Stimulated activated CD4-positive, alpha-beta T cell treated with anti-CD3 and anti-CD28 coated beads, Interleukin-1b, Interleukin-23, amount 100 ng/mL, for 4 hours (primary cell): ENCODE data around the gene CTIF.

Source experiments
- DNase-seq, 2 donors: peaks; one replicate each; pipeline ENCODE4 v3.0.0-alpha.2; 2020; ENCODE audit warnings: low read depth in 2 of 2

Gene CTIF

DNA sequence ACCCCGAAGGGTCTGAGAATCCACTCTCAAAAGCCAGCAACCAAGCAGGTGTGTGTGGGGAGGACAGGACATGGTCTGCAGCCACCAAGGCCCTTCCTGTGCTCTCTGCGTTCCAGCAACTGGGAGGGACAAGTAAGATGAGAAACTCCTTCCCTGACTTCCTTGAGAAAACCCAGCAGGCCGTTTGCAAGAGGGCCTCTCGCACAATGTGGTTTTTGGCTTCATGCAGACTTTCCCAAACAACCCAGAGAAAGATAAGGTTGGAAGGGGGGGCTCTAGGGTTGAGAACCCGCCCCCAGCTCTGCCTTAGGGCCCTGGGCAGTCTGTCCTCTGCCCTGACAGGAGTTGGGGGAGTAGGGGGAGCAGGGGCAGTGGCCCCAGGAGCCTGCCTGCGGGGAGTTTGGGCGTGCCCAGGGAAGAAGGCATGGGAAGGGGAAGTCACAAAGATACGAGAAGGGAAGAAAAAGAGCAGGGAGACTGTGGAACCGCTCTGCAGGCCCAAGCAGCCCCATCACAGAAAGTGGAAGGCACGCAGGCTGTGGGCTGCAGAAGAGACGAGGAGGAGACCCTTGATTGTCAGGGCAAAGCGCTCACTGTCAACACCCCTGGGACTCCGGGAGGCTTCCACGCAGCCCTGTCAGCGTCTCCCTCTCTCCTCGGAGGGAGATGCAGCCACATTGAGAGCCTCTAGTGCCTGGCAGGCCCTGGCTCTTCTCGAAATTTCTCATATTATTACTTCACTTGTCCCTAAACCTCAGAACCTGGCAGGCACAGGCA is 312.2 kb downstream of the CTIF start:
- no peak for DNase-seq

DNA sequence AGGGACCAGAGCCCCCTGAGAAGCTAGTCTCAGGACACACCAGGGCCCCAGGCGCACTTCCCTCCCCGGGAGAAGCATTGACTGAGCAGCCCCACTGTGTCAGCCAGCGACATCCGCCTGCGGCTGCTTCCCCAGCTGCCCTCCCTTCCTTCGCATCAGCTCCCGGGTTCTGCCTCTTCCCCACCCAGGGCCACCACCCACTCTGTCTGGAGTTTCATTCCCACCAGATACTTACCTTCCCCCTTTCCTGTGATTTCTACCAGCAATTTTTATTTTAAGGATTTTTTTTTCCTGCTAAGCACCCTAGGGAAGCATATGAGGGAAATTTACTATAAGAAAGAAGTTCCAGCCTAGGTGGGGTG is 312.7 kb downstream of the CTIF start:
- no peak for DNase-seq

DNA sequence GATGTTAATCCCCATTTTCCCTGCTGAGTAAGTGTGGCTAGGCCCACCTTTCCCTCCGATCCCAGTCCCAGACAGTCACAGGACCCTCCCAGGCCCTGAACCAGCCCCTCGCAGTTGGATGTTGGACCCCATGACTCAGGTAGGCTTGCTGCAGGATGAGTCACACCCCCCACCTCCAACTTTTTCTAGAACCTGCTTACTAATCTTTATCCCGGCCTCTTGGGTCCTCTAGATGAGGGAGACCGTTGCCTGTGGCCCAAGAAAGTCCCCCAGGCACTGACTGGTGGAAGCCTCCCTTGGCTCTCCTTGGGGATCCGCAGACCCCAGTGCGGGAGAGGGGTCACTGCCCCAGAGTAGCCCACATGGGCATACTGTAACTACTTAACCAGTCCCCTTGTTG is 313.5 kb downstream of the CTIF start:
- DNase-seq = no peak

DNA sequence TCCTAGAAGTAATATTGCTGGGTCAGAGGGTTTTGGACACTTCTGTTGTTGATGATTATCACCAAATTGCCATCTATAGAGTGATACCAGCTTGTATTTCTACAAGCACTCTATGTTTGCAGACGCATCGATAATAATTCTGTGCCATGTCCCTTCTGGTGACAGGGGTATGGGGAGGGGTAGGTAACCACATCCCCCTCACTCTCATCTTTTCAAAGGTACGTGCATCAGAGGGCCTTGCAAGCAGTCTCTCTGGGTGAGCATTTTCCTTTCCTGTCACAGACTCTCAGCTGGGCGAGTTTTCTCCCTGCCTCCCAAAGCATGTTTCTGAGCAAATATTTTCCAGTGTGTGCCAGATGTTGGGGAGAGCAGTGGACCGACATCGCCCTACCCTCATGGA is 314.0 kb downstream of the CTIF start:
- no peak for DNase-seq

DNA sequence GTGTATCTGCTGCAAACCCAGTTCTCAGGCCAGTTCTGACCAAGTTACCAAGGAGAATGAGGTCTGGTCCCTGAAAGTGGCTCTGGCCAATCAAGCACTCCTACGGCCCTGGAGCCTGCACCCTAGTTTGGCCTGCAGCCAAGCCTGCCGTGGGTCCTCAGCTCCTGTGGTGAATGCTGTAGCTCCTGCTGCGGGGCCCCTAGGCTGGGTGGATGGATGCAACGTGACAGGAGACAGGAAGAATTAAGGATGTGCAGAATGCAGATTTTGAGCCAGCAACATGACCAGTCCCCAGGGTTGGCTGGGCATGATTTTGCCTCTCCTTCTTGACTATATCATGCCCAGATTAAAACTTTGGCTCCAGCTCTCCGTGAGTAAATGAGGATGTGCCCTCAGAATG is 314.8 kb downstream of the CTIF start:
- DNase-seq = no peak

DNA sequence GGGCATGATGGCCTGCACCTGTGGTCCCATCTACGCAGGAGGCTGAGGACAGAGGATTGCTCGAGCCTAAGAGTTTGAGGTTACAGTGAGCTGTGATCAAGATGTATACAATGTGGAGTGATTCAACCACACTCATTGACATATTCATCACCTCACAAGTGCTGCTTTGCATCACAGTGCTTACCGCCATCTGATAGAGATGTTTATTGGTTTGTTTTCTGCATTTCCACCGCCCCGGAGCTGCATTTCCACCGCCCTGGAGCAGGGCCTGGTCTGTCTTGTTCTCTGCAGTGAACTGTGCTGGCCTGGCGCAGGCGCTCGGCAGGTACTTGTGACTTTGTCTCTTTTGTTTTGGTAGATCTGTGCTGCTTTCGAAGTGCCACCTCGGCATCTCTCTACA is 315.9 kb downstream of the CTIF start:
- DNase-seq = no peak

DNA sequence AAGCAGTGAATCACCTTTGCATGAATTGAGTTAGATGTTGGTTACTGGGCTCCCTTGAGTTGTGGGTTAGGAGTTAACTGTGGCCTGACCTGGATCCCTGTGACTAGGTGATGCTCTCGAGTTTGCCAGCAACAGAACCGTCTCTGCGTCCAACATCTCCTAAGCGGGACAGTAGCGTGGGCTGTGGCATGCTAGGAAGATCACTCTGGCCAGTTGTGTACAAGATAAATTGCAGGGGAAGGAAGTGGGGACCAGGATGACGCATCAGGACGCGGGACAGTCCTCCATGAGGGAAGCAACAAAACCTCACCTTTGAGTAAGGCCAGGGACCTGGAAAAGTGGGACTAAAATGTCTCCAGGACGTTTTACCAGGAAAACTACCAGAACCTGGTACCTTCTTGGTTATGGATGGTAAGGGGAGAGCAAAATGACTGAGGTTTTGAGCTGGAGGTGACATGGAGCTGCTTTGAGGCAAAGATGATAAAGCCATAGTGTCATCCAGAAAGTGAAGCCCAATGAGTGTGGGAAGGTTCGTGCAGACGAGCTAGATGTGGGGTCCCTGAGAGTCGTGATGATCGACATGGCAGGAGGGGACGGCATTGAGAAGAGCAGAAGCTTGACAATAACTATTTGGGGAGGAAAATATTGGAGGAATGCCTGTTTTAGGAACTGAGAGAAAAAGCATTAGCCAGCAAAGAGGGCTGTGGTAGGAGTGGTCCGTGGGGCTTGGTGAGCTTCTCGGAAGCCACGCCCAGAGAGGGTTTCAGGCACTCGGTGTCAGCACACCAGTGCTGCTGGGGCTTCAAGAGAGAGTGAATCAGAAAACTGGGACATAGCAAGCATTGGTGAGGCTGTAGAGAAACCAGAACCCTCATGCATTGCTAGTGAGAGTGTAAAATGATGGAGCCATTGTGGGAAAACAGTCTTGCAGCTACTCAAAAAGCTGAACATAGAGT is 316.9 kb downstream of the CTIF start:
- DNase-seq = no peak

DNA sequence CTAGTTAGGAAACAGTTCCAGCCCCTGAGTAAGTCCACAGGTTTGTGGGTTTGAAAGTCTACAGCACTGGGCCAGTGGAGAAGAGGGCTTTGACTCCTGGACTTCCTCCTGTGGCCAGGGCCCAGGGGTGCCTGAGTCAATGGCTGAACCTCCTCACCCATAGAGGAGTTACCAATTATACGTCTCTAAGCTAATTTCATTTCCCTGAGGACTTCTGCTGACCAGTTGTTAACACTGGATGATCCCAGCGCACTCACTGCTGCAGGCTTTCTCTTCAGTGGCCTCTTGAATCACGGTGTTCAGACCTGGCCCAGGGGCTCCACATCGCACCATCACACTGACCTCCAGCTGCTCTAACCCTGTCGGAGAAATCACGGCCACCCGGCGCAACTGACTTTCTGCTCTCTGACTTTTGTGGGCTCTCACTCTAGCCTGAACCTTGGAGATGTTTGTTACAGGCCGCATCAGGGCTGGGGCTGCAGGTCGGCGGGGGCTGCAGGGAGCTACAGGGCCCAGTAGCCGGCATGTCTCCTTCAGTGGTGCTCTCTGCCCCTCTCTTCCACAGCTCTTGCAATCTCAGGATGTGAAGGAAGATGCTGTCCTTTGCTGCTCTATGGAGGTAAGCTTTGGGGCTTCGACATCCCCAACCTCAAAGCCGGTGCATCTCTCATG is 318.3 kb downstream of the CTIF start:
- no peak for DNase-seq

DNA sequence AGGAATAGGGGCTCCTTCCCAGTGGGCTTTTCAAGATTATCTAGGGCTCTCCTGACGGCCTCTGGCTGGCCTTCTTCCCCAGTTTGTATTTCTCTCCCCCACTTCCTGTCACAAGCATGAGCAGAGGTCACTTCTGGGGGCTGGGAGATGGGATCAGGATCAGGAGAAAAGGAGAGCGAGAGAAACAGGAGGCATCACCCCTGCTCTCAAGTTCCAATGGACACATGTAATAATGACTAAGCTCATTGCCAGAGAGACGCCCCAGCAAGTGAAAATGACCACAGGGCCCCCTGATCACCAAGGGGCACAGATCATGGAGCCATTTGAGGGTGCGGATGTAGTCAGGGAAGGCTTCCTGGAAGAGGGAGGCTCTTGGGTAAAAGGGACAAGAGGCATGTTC is 319.8 kb downstream of the CTIF start:
- DNase-seq = no peak

DNA sequence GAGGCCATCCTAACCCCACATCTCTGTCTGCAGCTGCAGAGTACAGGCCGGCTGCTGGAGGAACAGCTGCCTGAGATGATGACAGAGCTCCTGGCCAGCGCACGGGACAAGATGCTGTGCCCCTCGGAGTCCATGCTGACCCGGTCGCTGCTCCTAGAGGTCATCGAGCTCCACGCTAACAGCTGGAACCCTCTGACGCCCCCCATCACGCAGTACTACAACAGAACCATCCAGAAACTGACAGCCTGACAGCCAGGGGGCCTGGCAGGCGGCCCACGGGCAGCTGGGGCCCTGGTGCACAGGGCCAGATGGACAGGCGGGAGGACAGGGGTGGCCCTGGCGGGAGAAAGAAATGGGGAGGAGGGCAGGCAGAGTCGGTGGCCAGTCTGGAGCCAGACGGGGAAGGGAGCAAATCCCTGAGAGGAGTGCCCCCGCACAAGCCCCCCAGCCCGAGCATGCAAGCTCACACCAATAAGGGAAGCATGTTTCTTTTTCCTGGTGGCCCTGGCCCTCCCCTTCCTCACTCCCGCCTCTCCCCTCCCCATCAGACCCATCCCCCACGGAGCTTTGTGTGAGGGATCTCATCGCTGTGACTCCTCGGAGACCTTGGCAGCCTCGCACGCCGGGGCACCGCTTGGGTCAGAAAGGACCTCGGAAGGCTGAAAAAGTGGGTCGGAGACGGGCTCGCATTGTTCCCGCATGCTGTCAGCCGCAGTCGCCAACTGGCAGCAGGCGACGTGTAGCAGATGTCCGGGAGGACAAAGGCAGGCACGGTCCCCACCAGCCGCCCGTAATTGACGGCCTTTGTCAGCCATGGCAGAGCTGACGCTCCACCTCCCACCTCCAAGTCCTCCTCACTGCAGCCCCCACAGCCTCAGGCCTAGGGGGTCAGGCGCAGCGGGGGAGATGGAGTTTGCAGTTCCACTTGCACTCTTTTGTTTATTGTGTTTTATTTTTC is 320.8 kb downstream of the CTIF start:
- DNase-seq = no peak

DNA sequence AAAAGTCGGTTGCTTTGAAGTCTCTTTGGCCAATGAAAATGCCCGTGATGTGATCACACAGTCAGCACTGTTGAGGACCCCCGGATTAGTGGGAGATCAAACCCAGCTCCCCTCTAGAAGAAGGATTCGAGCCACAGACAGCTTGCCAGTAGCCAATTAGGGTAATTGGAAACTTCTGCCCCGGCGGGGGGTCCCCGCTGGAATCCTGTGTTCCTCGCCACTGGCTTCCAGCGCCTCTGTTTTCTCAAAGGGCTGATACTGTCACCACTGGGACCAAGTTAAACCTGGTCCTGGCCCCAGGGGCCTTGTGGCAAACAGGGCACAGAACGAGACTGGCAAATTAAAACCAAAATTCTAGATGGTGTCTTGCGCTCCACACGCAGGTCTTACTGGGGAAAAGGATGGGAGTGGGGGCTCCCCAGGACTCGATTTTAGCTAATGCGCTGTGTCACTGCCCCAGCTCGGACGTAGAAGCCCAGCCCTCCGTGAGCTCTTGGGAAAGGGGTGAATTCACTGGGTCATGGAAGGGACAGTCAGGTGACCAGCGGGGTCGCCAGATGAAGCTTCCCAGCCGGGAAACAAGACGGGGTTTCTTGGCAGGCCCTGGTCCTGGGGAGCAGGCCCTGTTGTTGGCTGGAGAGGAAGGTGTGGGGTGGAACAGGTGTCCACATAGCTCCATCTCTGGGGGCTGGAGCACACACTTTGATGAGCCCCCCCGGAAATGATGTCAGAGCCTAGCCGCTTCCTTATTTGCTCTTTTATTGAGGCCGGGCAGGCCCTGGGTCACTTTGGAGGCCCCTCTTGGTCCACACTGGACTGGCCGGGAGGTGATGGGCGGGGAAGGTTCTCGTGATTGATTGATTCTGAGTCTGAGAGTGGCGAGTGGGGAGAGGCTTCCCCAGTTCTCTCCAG is 321.7 kb downstream of the CTIF start:
- no peak for DNase-seq

DNA sequence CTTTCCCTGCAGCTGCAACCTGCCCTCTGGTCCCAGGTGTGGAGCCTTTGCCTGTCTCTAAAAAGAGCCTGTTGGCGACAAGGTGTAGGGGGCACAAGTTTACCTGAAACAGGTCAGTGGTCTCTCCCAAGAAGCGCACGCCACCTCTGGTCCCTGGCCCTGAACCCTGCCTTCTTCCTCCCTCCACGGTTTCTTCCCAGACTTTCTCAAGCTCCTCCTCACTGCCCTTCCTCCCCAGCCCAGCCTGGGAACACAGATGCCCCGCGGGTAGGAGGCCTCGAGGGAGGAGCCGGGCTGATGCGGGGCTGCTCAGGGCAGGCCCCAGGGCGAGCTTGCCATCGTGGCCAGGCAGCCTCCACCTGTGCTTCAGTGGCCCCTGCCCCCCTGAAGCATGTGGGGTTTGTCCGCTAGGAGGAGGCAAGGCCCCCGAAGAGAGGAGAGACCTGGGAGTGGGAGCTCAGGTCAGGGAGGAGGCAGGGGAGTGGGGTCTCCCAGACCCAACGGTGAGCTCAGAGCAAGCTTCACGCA is 322.4 kb downstream of the CTIF start:
- no peak for DNase-seq

DNA sequence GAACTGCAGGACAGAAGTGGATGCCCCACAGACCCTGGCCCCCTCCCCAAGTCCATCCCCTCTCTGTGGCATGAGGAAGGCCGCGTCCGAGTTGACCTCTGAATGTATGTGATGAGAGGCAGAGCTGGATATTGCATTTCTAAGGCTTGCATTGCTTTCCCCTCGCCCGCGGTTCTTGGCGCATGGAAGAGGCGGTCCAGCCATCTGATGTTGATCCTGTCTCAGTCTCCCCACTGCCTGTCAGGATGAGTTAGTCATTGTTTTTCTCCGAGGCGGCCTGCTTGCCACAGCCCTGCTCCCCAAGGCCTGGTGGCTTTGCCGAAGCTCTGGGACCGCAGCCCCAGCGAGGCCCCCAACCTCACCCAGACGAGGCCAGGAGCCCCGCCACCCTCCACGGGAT is 323.3 kb downstream of the CTIF start:
- no peak for DNase-seq

DNA sequence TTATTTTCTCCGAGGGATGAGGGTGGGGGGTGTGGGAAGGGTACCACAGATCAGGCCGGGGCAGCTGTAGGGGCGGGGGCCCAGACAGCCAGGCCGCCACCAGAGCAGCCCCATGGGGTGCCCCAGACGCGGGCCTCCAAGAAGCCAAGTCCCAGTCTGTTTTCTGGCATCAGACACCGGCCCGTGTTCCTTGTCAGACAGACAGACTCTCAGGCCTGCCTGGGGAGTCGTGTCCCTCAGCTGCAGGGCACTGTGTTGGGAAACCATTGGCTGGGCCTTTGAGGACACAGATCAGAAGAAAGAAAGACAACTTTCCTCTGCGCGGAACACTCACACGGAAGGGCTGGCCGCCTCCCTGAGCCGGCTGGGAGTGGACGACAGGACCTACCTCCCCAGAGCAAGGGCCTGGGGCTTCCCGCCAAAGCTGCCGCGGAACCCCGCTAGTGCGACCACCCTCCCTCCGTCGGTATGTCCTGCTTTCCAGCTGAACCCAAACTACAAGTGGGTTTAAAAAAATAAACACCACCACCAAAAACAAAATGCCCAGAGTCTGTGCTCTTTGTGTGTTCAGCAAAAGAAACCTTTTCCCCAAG is 323.9 kb downstream of the CTIF start:
- DNase-seq = no peak

DNA sequence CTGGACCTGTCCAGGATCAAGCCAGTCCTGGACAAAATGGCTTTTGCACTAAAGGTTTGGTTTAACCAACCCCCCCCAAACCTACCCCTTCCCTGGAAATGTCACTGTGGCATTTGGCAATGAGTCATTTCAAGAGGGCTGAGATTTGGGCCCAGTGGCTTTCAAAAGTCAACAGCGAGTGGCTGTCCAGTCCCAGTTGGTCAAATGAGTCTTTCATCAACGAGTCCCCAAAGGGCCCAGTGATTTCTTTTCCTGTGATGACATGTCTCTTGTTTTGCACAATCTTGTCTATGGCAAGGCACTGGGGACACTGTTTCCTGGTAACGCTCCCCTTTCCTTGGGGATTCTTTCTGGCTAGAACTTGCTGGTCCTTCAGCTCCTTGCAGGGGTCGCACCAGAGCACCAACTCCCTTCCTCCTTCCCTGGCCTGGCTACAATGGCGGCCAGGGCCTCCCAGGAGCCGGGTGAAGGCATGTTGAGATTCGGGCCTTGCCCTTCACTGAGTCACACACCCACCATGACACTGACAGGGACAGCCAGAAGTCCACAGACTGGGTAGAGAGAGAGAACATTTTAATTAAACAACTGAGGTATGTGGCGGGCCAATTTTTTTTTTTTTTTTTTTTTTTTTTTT is 324.7 kb downstream of the CTIF start:
- DNase-seq = no peak

DNA sequence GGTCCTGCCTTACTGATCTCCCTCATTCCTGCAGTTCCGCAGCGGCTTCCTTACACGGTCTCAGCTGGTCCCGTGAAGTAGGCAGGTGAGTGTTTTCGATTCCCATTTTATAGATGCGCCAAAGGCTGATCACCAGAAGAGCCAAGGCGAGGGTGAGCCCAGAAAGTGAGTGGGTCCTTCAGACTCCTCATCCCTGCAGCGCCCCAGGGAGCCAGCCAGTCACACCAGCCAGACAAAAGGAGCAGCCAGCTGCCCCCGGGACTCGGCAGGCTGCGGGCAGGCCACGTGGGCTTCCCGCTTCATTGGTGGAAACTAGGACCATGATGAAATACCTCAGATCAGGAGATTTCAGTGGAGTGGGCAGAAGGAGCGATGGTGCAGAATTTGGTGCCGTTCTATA is 326.0 kb downstream of the CTIF start:
- no peak for DNase-seq

DNA sequence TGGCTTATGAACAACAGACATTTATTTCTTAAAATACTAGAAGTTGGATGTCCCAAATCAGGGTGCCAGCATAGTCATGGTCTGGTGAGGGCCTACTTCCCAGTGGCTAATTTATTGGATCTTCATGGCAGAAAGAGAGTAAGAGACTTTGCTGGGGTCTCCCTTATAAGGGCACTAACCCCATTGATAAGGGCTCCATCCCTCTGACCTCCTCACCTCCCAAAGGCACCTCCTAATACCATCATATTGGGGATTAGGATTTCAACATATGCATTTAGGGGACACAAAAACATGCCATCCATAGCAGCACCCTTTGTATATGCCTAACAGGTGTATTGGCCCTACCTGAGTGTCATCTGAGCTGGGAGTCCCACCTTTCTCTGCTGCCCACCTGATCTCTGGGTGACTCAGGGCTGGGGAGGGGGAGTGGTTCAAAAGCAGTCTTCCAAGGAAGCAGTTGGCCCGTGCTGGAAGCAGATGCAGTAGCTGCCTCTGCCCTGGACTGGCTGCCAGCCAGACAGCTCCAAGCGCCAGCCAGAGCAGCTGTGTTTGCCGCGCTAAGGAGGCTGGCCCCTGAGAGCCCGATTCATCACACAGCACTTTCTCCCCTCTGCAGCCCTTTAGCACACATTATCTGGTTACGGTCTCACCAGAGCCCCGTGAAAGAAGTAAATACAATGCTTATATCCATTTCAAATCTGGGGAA is 327.4 kb downstream of the CTIF start:
- no peak for DNase-seq

DNA sequence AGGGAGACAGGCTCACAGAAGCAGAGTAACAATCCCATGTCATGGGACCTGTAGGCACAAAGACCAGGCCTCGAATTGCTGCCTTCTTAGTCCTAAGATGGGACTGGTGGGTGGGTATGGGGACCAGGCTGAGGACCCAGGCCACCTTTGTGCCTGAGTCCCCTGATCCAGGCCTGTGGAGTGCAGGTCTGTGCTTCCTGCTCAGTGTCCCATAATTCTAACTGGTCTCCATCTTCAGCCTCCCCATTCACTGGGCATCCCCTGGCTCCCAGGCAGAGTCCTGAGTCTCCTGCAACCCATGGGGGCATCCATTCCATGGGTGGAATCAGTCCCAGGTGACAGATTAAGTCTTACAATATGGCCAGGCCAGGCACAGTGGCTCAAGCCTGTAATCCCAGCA is 328.0 kb downstream of the CTIF start:
- DNase-seq = no peak

DNA sequence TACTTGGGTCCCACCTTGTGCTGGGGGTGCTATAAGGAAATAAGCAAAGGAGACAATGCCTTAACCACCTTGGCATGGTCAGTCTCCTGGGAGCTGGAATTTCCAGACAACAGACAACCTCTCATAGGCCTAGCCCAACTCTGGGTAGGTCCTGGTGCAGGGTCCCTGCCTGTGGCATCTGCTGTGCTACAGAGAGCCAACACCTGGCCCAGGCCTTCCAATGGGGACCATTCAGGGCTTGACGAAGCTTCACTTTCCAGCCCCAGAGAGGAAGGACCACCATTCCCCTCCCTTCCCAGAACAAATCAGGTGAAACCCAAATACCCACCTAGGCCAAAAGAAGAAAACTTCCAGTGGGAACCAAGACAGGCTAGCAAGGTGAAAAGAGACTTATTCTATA is 329.1 kb downstream of the CTIF start:
- no peak for DNase-seq
